Right lobe of liver (tissue), 4 donors: ENCODE data around the gene ROCK2.

ENCODE experiments used
- POLR2A ChIP-seq: fragments of 450-650 bp; IDR thresholded peaks from one replicate; pipeline ENCODE4 v1.6.1; 2017; ENCODE audit warnings: antibody characterized with exemption, mild to moderate bottlenecking
- TF ChIP-seq, protein P1 (sequence below), 4 donors: fragments of 200-600 bp in 3 of 4; fragments of 450-650 bp in 1 of 4; IDR thresholded peaks; one replicate each; pipeline versions ENCODE4 v1.5.1 to v1.8.0; 2016 to 2022; ENCODE audit warnings: antibody characterized with exemption in 4 of 4, mild to moderate bottlenecking in 2 of 4
- donor health status: DM: no; HTN: no; CAD: no.
- donor health status: DM: no; HTN: no; CAD: no.
- donor health status: DM: no; HTN: yes; CAD: no.

DNA sequence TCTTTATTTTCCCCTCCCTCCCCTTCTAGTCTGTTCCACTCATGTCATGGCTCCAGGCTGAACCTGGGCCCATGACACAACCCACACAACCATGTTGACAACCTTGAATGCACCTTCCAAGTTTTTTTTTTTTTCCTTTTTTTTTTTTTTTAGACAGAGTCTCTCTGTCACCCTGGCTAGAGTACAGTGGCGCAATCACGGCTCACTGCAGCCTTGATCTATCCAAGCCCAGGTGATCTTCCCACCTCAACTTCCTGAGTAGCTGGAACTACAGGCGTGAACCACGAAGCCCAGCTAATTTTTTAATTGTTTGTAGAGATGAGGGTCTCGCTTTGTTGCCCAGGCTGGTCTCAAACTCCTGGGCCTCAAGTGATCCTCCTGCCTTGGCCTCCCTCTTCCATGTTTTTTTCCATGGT, 21.9 kb upstream of the ROCK2 start:
- TF ChIP-seq, protein P1, sequence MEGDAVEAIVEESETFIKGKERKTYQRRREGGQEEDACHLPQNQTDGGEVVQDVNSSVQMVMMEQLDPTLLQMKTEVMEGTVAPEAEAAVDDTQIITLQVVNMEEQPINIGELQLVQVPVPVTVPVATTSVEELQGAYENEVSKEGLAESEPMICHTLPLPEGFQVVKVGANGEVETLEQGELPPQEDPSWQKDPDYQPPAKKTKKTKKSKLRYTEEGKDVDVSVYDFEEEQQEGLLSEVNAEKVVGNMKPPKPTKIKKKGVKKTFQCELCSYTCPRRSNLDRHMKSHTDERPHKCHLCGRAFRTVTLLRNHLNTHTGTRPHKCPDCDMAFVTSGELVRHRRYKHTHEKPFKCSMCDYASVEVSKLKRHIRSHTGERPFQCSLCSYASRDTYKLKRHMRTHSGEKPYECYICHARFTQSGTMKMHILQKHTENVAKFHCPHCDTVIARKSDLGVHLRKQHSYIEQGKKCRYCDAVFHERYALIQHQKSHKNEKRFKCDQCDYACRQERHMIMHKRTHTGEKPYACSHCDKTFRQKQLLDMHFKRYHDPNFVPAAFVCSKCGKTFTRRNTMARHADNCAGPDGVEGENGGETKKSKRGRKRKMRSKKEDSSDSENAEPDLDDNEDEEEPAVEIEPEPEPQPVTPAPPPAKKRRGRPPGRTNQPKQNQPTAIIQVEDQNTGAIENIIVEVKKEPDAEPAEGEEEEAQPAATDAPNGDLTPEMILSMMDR (IDR thresholded peaks at IDR 0.05): no peak
- no peak for TF ChIP-seq POLR2A
